Panc1 (cell line): ENCODE measurements around the gene CCND1.

Experiments
- CTCF ChIP-seq: fragments of 450-650 bp; IDR thresholded peaks from 2 replicates; pipeline ENCODE4 v1.5.1; 2017; ENCODE audit warnings: mild to moderate bottlenecking
- POLR2AphosphoS5 ChIP-seq: IDR thresholded peaks from 2 replicates; pipeline ENCODE4 v1.6.1; 2012; ENCODE audit warnings: mild to moderate bottlenecking, low read depth, low read length, moderate library complexity

GRCh38 chr11:69603111-69603836, 37.7 kb upstream of the CCND1 start:
- TF ChIP-seq CTCF = no peak
- no peak for TF ChIP-seq POLR2AphosphoS5
